Transverse colon (tissue), 4 donors: Measurements from ENCODE around the gene MYBPC1.

ENCODE experiments used
- CTCF ChIP-seq, 5 experiments: fragments of 200-600 bp in 3 of 5; fragments of 450-650 bp in 2 of 5; sonication (generic) in 3 of 5; IDR thresholded peaks; 1 replicate in 2 of 5; 2 replicates in 3 of 5; pipeline ENCODE4 v1.5.1; 2016 to 2017; ENCODE audit warnings: antibody characterized with exemption in 5 of 5, inconsistent platforms in 3 of 5, mild to moderate bottlenecking in 2 of 5, moderate library complexity in 1 of 5
- EP300 ChIP-seq: sonication (generic); formaldehyde crosslinking; IDR thresholded peaks from one replicate; pipeline ENCODE4 v1.6.1; 2017; ENCODE audit warnings: antibody characterized with exemption, low read depth
- POLR2A ChIP-seq: fragments of 450-650 bp; IDR thresholded peaks from one replicate; pipeline ENCODE4 v1.6.1; 2016; ENCODE audit warnings: antibody characterized with exemption, mild to moderate bottlenecking, moderate library complexity
- POLR2AphosphoS5 ChIP-seq, 3 donors: sonication (generic); formaldehyde crosslinking; IDR thresholded peaks; one replicate each; pipeline ENCODE4 v1.6.1; 2016; ENCODE audit warnings: antibody characterized with exemption in 3 of 3

- no peak for TF ChIP-seq CTCF (IDR thresholded peaks at IDR 0.05)
- no peak for TF ChIP-seq EP300
- no peak for TF ChIP-seq POLR2A
- no peak for TF ChIP-seq POLR2AphosphoS5 (IDR thresholded peaks at IDR 0.05)
These were observed 85.5 kb downstream of the MYBPC1 start for GRCh38 chr12:101680240-101680639.
